DND-41 (cell line): ENCODE measurements around the gene ETAA1.
A peak's percentile ranks its signal among the peaks of the same experiment; 100 is the strongest.

Source experiments
- ATAC-seq: fragments of 200-7000 bp; cut with Tn5 transposase; 3 replicates; pipeline ENCODE4 v1.9.1; 2021; ENCODE audit warnings: low read depth; ENCODE audit not compliant: insufficient read depth
- DNase-seq: peaks from one replicate; pipeline ENCODE4 v3.0.0-alpha.2; 2020
- H2AFZ ChIP-seq: 2 replicates; pipeline ENCODE4 v1.6.0; 2012; ENCODE audit warnings: low read depth, low read length
- H3K27ac ChIP-seq: 2 replicates; pipeline ENCODE4 v1.5.1; 2012; ENCODE audit warnings: low read length, inconsistent platforms
- H3K27me3 ChIP-seq: fragments of 200-600 bp; sonication (generic); 2 replicates; pipeline ENCODE4 v1.6.0; 2012; ENCODE audit warnings: low read length, mild to moderate bottlenecking, inconsistent platforms; ENCODE audit not compliant: insufficient read depth, poor library complexity
- H3K36me3 ChIP-seq: 2 replicates; pipeline ENCODE4 v1.5.1; 2012; ENCODE audit warnings: low read length, inconsistent platforms; ENCODE audit not compliant: insufficient read depth
- H3K4me1 ChIP-seq: 2 replicates; pipeline ENCODE4 v1.5.1; 2012; ENCODE audit warnings: mild to moderate bottlenecking, low read length; ENCODE audit not compliant: insufficient read depth
- H3K4me2 ChIP-seq: 2 replicates; pipeline ENCODE4 v1.6.0; 2012; ENCODE audit warnings: mild to moderate bottlenecking, moderate library complexity, low read length, inconsistent platforms; ENCODE audit not compliant: insufficient read depth
- H3K4me3 ChIP-seq, 2 experiments: fragments of 200-600 bp in 1 of 2; shearing (Covaris generic) in 1 of 2; 2 replicates each; pipeline ENCODE4 v1.5.1; 2012 to 2016; ENCODE audit warnings: inconsistent platforms in 2 of 2, low read length in 2 of 2, mild to moderate bottlenecking in 2 of 2, low read depth in 1 of 2, moderate library complexity in 1 of 2
- H3K79me2 ChIP-seq: 2 replicates; pipeline ENCODE4 v1.6.0; 2012; ENCODE audit warnings: low read length, inconsistent platforms; ENCODE audit not compliant: insufficient read depth
- H3K9ac ChIP-seq: 2 replicates; pipeline ENCODE4 v1.6.0; 2012; ENCODE audit warnings: low read depth, mild to moderate bottlenecking, inconsistent platforms, low read length, moderate library complexity
- H3K9me3 ChIP-seq: 2 replicates; pipeline ENCODE4 v1.5.1; 2012; ENCODE audit warnings: low read length, moderate library complexity, mild to moderate bottlenecking, inconsistent platforms; ENCODE audit not compliant: insufficient read depth, severe bottlenecking
- H4K20me1 ChIP-seq: 2 replicates; pipeline ENCODE4 v1.6.0; 2012; ENCODE audit warnings: low read length; ENCODE audit not compliant: insufficient read depth
- EZH2 ChIP-seq: IDR thresholded peaks from 3 replicates; pipeline ENCODE4 v1.6.1; 2012; ENCODE audit warnings: borderline replicate concordance, low read depth, mild to moderate bottlenecking, moderate library complexity, low read length, inconsistent platforms; ENCODE audit not compliant: severe bottlenecking
- TF ChIP-seq, protein P1 (sequence below): IDR thresholded peaks from 2 replicates; pipeline ENCODE4 v1.5.1; 2012; ENCODE audit warnings: borderline replicate concordance, low read length, moderate library complexity, mild to moderate bottlenecking; ENCODE audit not compliant: poor library complexity, severe bottlenecking; ENCODE audit errors: extremely low read depth

ETAA1 gene

DNA sequence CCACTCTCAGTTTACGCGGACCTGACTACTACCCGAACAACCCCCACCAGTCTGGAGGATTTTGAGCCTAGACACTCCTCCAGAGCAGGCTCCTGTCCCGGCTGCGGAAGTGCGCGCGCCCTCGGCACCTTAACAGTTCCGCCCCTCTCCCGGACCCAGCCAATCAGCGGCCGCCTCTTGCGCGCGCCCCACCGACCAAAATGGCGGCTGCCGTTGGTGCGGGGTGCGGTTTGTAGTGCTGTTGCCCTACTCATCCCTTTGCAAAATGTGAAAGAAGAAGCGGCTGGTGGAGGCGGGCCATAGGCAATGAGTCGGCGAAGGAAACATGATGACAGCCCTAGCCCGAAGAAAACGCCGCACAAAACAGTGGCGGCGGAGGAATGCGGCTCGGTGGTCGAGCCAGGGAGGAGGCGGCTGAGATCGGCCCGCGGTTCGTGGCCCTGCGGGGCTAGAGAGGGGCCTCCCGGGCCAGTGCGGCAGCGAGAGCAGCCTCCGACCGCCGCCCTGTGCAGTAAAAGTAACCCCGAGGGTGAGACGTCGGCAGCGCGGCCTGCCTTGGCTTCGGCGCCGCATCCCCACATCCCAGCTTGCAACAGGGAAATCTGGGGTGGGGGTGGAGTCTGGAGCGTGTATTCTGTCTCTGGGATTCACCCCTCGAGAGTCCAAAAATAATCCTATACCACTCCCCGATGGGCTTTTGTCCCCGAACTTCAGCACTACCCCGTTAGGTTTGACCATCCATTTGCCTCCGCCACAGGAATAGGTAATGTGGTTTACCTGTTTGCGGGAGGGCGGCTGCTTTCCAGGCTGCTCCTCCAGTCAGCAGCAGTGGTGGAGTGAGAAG lies at the start of gene ETAA1:
TSS of gene ETAA1 (plus strand) at position 191 of the 844 bp plus-strand sequence. CDS start at position 307, 116 bp downstream.
- DNase-seq (peak; percentile 93), ATAC-seq (peak; percentile 100)
- Histone ChIP-seq H3K9ac (peak within 1 kb of the TSS; percentile 94), H3K79me2 (peaks cover 35% of the 10 kb centered on the region), H4K20me1 (no peaks in the 10 kb centered on the region), H3K36me3 (peaks cover 28% of the 10 kb centered on the region), H3K4me3 (peak within 1 kb of the TSS; percentile 73 to 79), H3K27ac (peak within 1 kb of the TSS; percentile 95), H3K27me3 (no peaks in the 10 kb centered on the region), H3K9me3 (no peaks in the 10 kb centered on the region), H3K4me2 (peak within 1 kb of the TSS; percentile 67), H3K4me1 (peaks cover 31% of the 10 kb centered on the region), H2AFZ (peak within 1 kb of the TSS; percentile 83)
- TF ChIP-seq EZH2: no peak
- TF ChIP-seq, protein P1, sequence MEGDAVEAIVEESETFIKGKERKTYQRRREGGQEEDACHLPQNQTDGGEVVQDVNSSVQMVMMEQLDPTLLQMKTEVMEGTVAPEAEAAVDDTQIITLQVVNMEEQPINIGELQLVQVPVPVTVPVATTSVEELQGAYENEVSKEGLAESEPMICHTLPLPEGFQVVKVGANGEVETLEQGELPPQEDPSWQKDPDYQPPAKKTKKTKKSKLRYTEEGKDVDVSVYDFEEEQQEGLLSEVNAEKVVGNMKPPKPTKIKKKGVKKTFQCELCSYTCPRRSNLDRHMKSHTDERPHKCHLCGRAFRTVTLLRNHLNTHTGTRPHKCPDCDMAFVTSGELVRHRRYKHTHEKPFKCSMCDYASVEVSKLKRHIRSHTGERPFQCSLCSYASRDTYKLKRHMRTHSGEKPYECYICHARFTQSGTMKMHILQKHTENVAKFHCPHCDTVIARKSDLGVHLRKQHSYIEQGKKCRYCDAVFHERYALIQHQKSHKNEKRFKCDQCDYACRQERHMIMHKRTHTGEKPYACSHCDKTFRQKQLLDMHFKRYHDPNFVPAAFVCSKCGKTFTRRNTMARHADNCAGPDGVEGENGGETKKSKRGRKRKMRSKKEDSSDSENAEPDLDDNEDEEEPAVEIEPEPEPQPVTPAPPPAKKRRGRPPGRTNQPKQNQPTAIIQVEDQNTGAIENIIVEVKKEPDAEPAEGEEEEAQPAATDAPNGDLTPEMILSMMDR: no peak

DNA sequence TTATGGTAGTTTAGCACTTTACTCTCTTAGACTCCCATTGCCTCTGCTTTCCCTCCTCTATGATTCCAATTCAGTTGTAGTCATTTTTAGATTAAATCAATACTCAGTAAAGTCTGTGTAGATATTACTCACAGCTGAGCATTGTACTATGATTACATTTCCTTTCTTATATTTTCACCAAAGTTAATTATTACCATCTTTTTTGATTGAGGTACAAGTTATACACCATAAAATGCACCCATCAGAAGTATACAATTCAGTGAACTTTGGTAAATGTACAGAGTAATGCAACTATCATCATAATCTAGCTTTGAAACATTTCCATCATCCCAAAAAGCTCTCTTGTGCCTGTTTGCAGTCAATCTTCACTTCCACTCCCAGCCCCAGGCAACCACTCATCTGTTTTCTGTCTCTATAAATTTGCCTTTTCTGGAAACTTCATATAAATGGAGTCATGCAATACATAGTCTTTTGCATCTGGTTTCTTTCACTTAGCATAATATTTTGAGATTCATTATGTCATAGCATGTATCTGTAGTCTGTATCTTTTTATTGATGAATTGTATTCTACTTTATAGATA lies 30.2 kb upstream of the ETAA1 start:
- TF ChIP-seq EZH2: no peak
- TF ChIP-seq, protein P1: no peak
- H2AFZ ChIP-seq: no peak overlapping the region
- H3K4me2 ChIP-seq: no peak overlapping the region
- no peaks in the 10 kb centered on the region for H4K20me1 ChIP-seq
- no peaks in the 10 kb centered on the region for H3K79me2 ChIP-seq
- no peaks in the 10 kb centered on the region for H3K9me3 ChIP-seq
- H3K27me3 ChIP-seq: no peaks in the 10 kb centered on the region
- H3K4me1 ChIP-seq: no peaks in the 10 kb centered on the region
- H3K36me3 ChIP-seq: no peaks in the 10 kb centered on the region
- H3K9ac ChIP-seq: no peak overlapping the region
- no peak overlapping the region for H3K27ac ChIP-seq
- ATAC-seq (no peak), DNase-seq (no peak)
- H3K4me3 ChIP-seq: no peak overlapping the region

DNA sequence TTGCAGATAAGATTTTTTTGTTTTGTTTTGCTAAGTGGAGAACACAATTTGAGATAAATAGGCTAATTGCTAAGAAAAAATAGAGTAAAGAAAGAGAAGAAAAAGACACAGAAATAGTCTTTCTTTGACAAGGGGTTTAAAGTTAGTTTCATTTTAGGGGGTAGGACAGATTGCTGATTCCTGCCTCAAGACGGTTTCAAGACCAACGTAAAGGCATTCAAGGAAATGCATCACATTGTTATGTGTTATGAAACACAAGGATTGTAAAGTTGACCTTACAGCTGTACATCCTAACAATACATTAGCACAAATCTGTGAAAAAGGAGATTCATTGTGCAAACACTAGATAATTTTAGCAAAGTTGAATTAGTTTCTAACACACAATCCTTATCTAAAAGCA lies 22.7 kb upstream of the ETAA1 start:
- DNase-seq (no peak), ATAC-seq (no peak)
- TF ChIP-seq EZH2: no peak
- TF ChIP-seq, protein P1: no peak
- Histone ChIP-seq H3K9me3 (no peaks in the 10 kb centered on the region), H2AFZ (no peak overlapping the region), H3K27me3 (no peaks in the 10 kb centered on the region), H3K27ac (no peak overlapping the region), H3K4me2 (no peak overlapping the region), H3K36me3 (no peaks in the 10 kb centered on the region), H3K79me2 (no peaks in the 10 kb centered on the region), H3K9ac (no peak overlapping the region), H3K4me1 (no peaks in the 10 kb centered on the region), H4K20me1 (no peaks in the 10 kb centered on the region), H3K4me3 (no peak overlapping the region)
